SK-N-MC (cell line): Measurements from ENCODE around the gene SLC35D2.
A peak's percentile ranks its signal among the peaks of the same experiment; 100 is the strongest.

Experiments
- DNase-seq: peaks from one replicate; pipeline ENCODE4 v3.0.0-alpha.2; 2011; ENCODE audit warnings: low read depth, low spot score
- H3K27ac ChIP-seq: fragments of 200-600 bp; sonication (generic); 2 replicates; pipeline ENCODE4 v1.5.1; 2016; ENCODE audit warnings: mixed run types
- H3K36me3 ChIP-seq: fragments of 200-600 bp; sonication (generic); 2 replicates; pipeline ENCODE4 v1.6.1; 2017; ENCODE audit warnings: antibody characterized with exemption, low read length, mixed read lengths; ENCODE audit not compliant: insufficient read depth
- H3K4me3 ChIP-seq: fragments of 200-600 bp; sonication (generic); 2 replicates; pipeline ENCODE4 v1.5.1; 2016
- H3K9ac ChIP-seq: fragments of 200-600 bp; sonication (generic); 2 replicates; pipeline ENCODE4 v1.8.0; 2017; ENCODE audit warnings: mixed run types, mixed read lengths; ENCODE audit not compliant: insufficient read length
- H3K9me3 ChIP-seq: fragments of 200-600 bp; sonication (generic); 2 replicates; pipeline ENCODE4 v1.6.1; 2017; ENCODE audit warnings: low read depth, mild to moderate bottlenecking, antibody characterized with exemption, low read length, moderate library complexity, mixed read lengths
- EZH2 ChIP-seq: fragments of 200-600 bp; sonication (generic); IDR thresholded peaks from one replicate; pipeline ENCODE4 v1.6.1; 2017; ENCODE audit warnings: antibody characterized with exemption
- FOXP2 ChIP-seq: optimal IDR thresholded peaks from 2 replicates; pipeline ENCODE3; 2011; ENCODE audit warnings: mild to moderate bottlenecking, moderate library complexity; ENCODE audit not compliant: insufficient read depth; ENCODE audit errors: extremely low read length, control extremely low read depth
- POLR2AphosphoS5 ChIP-seq: IDR thresholded peaks from 2 replicates; pipeline ENCODE4 v1.6.1; 2012; ENCODE audit warnings: mild to moderate bottlenecking, low read depth, low read length, borderline replicate concordance

Gene SLC35D2

DNA sequence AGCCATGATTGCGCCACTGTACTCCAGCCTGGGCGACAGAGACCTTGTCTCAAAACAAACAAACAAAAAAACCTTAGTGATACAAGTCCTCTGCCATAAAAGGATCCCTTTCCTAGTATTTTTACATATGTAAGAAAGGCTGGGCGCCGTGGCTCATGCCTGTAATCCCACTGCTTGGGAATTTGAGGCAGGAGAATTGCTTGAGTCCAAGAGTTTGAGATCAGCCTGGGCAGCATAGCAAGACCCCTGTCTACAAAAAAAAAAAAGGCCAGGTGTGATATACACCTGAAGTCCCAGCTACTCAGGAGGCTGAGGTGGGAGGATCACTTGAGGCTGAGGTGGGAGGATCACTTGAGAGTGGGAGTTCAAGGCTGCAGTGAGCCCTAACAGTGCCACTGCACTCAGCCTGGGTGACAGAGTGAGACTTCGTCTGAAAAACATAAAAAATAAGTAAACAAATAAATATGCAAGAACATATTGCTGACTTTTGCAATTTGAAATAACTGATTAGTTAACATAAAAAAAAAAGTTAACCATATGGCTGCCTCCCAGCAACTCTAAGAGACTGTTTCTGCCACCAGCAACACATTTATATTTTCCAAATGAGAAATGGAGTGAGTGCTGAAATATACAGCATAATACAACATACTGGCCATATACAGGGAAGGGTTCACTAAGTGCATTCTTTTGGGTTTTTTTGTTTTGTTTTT lies 27.8 kb upstream of the SLC35D2 start:
- TF ChIP-seq EZH2 (no peak), POLR2AphosphoS5 (no peak), FOXP2 (no peak)
- H3K9me3 ChIP-seq = no peaks in the 10 kb centered on the region
- DNase-seq = no peak
- peaks cover 25% of the 10 kb centered on the region for H3K36me3 ChIP-seq
- no peak overlapping the region for H3K27ac ChIP-seq
- no peak overlapping the region for H3K9ac ChIP-seq
- H3K4me3 ChIP-seq = no peak overlapping the region

DNA sequence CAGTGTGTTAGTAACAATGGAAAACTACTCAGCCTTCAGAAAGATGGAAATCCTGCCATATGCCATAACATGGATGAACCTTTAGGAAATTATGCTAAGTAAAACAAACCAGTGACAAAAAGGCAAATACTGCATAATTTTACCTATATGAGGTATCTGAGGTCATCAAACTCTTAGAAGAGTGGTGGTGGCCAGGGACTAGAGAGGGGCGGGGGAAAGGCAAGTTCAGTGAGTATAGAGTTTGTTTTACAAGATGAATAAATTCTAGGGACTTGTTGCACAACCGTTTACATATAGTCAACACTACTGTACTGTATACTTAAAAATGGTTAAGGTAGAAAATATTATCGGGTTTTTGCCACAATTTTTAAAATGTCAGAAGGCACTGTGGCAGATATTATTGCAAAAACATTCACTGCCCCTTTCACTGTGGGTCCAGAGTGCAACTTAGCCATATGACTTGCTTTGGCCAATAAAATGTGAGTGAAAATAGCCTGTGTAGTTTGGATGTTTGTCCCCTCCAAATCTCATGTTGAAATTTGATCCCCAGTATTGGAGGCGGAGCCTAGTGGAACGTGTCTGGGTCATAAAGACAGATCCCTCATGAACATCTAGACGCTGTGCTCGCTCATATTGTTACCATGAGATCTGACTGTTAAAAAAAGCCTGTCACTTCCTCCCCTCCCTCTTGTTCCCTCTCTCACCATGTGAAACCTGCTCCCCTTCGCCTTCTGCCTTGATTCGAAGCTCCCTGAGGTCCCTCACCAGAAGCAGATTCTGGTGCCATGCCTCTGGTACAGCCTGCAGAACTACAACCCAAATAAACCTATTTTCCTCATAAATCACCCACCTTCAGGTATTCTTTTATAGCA lies 25.1 kb upstream of the SLC35D2 start:
- Histone ChIP-seq H3K36me3 (peaks cover 29% of the 10 kb centered on the region), H3K9me3 (no peaks in the 10 kb centered on the region), H3K4me3 (no peak overlapping the region), H3K27ac (no peak overlapping the region), H3K9ac (no peak overlapping the region)
- TF ChIP-seq FOXP2 = no peak
- TF ChIP-seq POLR2AphosphoS5 = no peak
- TF ChIP-seq EZH2 = no peak
- DNase-seq = no peak

DNA sequence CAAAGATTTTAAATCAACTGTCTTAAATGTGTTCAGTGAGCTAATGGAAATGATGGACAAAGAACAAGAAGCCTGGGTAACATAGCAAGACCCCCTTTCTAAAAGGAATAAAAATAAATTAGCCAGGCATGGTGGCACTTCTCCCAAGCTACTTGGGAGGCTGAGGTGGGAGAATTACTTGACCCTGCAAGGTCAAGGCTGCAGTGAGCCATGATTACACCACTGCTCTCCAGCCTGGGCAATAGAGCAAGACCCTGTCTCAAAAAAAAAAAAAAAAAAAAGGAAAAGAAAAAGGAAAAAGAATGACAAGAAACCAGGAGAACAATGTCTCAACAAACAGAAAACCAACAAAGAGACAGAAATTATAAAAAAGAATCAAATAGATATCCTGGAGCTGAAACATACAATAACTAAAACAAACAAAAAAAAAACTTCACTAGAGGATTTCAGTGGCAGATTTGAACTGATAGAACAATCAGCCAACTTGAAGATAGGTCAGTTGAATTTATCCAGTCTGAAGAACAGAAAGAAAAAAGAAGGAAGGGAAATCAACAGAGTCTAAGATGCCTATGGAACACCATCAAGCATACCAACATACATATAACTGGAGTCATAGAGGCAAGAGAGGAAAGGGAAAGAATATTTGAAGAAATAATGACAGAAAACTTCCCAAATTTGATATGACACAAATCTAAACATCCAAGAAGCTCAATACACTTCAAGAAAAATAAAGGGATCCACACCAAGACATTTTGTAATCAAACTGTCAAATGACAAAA lies 16.8 kb upstream of the SLC35D2 start:
- H3K9me3 ChIP-seq = no peaks in the 10 kb centered on the region
- no peak overlapping the region for H3K4me3 ChIP-seq
- no peak for TF ChIP-seq FOXP2
- no peak for TF ChIP-seq EZH2
- TF ChIP-seq POLR2AphosphoS5 = no peak
- peaks cover 17% of the 10 kb centered on the region for H3K36me3 ChIP-seq
- no peak for DNase-seq
- no peak overlapping the region for H3K27ac ChIP-seq
- no peak overlapping the region for H3K9ac ChIP-seq

DNA sequence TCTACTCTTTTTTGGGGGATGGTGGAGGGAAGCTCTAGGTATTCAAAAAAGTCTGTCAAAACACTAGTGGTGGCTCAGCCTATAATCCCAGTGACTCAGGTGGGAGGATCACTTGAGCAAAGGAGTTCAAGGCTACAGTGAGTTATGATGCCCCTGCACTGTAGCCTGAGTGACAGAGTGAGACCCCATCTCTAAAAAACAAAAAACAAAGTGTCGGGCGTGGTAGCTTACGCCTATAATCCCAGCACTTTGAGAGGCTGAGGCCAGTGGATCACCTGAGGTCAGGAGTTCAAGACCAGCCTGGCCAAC lies 15.8 kb upstream of the SLC35D2 start:
- no peak for TF ChIP-seq FOXP2
- no peak for TF ChIP-seq POLR2AphosphoS5
- no peak for TF ChIP-seq EZH2
- H3K9ac ChIP-seq = no peak overlapping the region
- DNase-seq = no peak
- no peaks in the 10 kb centered on the region for H3K9me3 ChIP-seq
- H3K27ac ChIP-seq = 0 out of 2 replicates have a peak overlapping the region, but pooled peaks have one; percentile 62
- peaks cover 17% of the 10 kb centered on the region for H3K36me3 ChIP-seq
- no peak overlapping the region for H3K4me3 ChIP-seq

DNA sequence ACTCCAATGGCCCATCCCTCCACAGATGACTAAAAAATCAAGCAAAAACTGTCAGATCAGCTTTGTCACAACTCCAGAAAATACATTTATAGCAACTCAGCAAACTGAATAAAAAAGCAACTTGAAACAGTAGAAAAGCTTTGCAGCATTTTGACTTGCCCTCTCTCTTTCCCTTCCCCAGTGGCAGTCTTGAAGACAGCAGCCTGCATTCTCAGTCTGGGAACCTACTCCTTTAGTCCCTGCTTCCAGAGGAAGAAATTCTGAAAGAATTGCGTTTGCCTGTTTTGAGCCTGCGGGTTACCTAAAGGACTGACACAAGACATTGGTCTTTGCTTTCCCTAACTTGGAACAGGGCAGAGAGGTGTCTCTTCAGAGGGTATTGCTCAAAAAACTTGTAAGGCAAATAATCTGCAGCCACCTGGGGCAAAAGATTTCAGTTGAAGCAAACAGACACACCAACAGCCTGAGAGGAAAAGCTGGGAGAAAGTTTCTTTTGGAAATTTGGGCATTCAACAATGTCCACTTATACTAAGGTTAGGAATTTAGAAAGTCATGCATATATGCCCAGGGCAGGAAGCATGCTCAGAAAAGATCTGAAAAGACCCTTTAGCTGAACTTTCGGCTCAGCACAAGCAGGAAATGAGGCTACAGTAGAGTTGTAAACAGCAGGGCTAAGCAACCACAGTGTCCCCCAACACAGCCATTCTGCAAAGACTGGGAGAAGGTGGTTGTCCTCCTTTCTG lies 15.2 kb upstream of the SLC35D2 start:
- peak overlapping the region; percentile 62; the same call in 1 of the 2 replicates for H3K27ac ChIP-seq
- H3K9me3 ChIP-seq = no peaks in the 10 kb centered on the region
- no peak for TF ChIP-seq POLR2AphosphoS5
- H3K36me3 ChIP-seq = peaks cover 19% of the 10 kb centered on the region
- no peak overlapping the region for H3K4me3 ChIP-seq
- no peak overlapping the region for H3K9ac ChIP-seq
- no peak for DNase-seq

DNA sequence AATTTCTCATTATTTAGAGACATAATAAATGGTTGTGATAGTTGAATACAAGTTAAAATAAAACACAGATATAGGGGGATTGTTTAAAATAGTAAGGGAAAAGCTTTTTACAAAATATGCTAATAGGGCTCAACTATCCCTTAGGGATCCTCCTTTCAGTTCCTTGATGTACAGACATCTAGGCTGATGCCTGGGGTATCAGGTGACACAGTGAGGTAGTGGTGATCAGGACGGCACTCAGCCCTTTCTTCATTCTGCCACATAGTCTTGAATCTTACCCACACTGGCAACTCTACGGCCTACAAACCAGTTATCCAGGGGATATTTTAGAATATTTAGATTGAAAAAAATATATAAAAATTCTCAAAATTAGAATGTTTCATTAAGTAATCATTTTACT lies 12.5 kb upstream of the SLC35D2 start:
- DNase-seq = no peak
- H3K4me3 ChIP-seq = no peak overlapping the region
- peaks cover 35% of the 10 kb centered on the region for H3K36me3 ChIP-seq

DNA sequence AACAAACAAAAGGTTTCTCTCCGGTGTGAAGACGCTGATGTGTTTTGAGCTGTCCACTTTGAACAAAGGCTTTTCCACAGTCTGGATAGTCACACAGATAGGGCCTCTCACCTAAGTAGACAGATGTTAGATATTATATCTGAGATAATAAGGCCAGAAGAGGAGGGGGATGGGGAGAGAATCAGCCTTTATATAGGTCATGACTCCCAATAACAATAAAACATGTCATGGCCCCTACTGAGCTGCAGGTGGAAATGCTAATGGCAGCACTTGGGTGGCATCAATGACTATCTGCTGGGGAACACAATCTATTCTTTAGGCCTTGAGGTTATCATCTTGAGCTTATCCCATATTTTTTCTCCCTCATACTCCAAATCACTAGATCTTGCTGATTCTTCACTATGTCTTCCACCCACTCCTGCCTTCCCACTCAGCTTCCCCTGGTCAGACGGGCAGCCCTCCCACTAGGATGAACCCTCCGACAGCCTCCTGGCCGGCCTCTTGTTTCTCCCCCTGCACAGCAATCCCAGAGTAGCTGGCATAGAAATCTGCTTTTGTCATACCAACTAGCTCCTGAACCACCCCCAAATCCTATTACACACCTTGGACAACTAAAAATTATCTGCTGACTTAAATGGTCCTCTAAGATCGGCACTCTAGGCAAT lies 11.5 kb upstream of the SLC35D2 start:
- H3K27ac ChIP-seq = no peak overlapping the region
- no peak overlapping the region for H3K4me3 ChIP-seq
- no peaks in the 10 kb centered on the region for H3K9me3 ChIP-seq
- TF ChIP-seq FOXP2 (no peak), EZH2 (no peak), POLR2AphosphoS5 (no peak)
- no peak overlapping the region for H3K9ac ChIP-seq
- DNase-seq = no peak
- peaks cover 45% of the 10 kb centered on the region for H3K36me3 ChIP-seq

More for the DNA sequence above, 12.5 kb upstream of the SLC35D2 start:
- H3K9me3 ChIP-seq = no peaks in the 10 kb centered on the region
- TF ChIP-seq POLR2AphosphoS5 (no peak), EZH2 (no peak), FOXP2 (no peak)
- H3K27ac ChIP-seq = no peak overlapping the region
- H3K9ac ChIP-seq = no peak overlapping the region

DNA sequence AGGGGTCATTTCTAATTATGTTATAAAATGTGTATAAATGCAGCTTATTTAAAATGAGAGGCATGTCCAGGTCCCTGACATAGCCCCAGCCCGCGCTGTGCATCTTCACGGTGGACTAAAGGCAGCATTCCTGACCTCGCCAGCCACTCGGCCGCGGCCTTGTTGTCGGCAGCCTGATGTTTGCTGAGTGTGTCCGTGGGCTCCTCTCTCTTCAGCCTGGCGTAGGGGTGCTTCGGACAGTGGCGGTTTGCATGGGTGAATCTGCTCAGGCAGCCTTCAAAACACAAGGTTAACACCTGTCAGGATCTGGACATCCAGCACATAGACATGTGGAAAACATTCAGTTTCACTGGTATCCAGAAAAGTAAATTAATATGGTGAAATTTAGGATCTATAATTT lies 8.8 kb upstream of the SLC35D2 start:
- H3K9me3 ChIP-seq = no peaks in the 10 kb centered on the region
- no peak overlapping the region for H3K4me3 ChIP-seq
- no peak overlapping the region for H3K9ac ChIP-seq
- H3K27ac ChIP-seq = no peak overlapping the region
- DNase-seq = no peak
- TF ChIP-seq POLR2AphosphoS5 = no peak
- TF ChIP-seq FOXP2 = no peak
- H3K36me3 ChIP-seq = peaks cover 61% of the 10 kb centered on the region
